Measurements from ENCODE around the gene ARID3C.

Gene ARID3C

GRCh38 chr9:34603610-34604231 lies 25.1 kb downstream of the ARID3C start:
- H3K4me3 ChIP-seq (ENCODE audit: low read depth, low read length), result no peak overlapping the region
- TF ChIP-seq CTCF (IDR thresholded peaks at IDR 0.05; ENCODE audit: low read depth, low read length), result peak; percentile 95

GRCh38 chr9:34601937-34602573 lies 26.8 kb downstream of the ARID3C start:
- H3K4me3 ChIP-seq (ENCODE audit: low read depth, low read length), result no peak overlapping the region
- no peak for TF ChIP-seq CTCF (IDR thresholded peaks at IDR 0.05; ENCODE audit: low read depth, low read length)

- H3K4me3 ChIP-seq (ENCODE audit: low read depth, low read length), result no peak overlapping the region
- no peak for TF ChIP-seq CTCF (IDR thresholded peaks at IDR 0.05; ENCODE audit: low read depth, low read length)
These were observed 28.0 kb downstream of the ARID3C start for GRCh38 chr9:34600908-34601307.

- TF ChIP-seq CTCF (IDR thresholded peaks at IDR 0.05; ENCODE audit: low read depth, low read length), result no peak
- H3K4me3 ChIP-seq (ENCODE audit: low read depth, low read length), result no peak overlapping the region
These were observed 29.3 kb downstream of the ARID3C start for GRCh38 chr9:34599546-34599945.

GRCh38 chr9:34594177-34594576 lies 34.7 kb downstream of the ARID3C start:
- H3K4me3 ChIP-seq (ENCODE audit: low read depth, low read length), result no peak overlapping the region
- TF ChIP-seq CTCF (IDR thresholded peaks at IDR 0.05; ENCODE audit: low read depth, low read length), result no peak

- no peak overlapping the region for H3K4me3 ChIP-seq (ENCODE audit: low read depth, low read length)
These were observed 35.8 kb downstream of the ARID3C start for GRCh38 chr9:34592895-34593601.

More at GRCh38 chr9:34592895-34593601, 35.8 kb downstream of the ARID3C start:
- no peak for TF ChIP-seq CTCF (IDR thresholded peaks at IDR 0.05; ENCODE audit: low read depth, low read length)
